Peyer's patch (tissue), 4 donors: ENCODE measurements around the gene STARD3NL. TPM values are rescaled to one million over a fixed set of nuclear protein-coding genes. Genes with fewer than 3 reads are reported as not detected.
A peak's percentile ranks its signal among the peaks of the same experiment; 100 is the strongest.
"Not testable (repeated sequence)": the region's sequence is repeated elsewhere in the genome, so short reads cannot be mapped to it uniquely, and the experiment has no call there.

Source experiments
- DNase-seq, 3 donors: peaks; one replicate each; pipeline ENCODE4 v3.0.0-alpha.2; 2017 to 2019
- H3K27ac ChIP-seq, 4 donors: fragments of 200-600 bp; sonication (generic); one replicate each; pipeline ENCODE4 v1.5.1; 2016 to 2019
- H3K27me3 ChIP-seq, 2 donors: fragments of 200-600 bp; sonication (generic); one replicate each; pipeline ENCODE4 v1.5.1; 2019
- H3K36me3 ChIP-seq, 3 donors: fragments of 200-600 bp; sonication (generic); one replicate each; pipeline ENCODE4 v1.5.1; 2016 to 2019
- H3K4me1 ChIP-seq, 4 donors: fragments of 200-600 bp; sonication (generic); one replicate each; pipeline ENCODE4 v1.5.1; 2016 to 2019
- H3K4me3 ChIP-seq, 4 donors: fragments of 200-600 bp; sonication (generic); 1 replicate in 3 of 4; 2 replicates in 1 of 4; pipeline ENCODE4 v1.5.1; 2016 to 2019; ENCODE audit warnings: mild to moderate bottlenecking in 1 of 4
- H3K9me3 ChIP-seq, 4 donors: fragments of 200-600 bp; sonication (generic); one replicate each; pipeline ENCODE4 v1.5.1; 2016 to 2019; ENCODE audit warnings: mild to moderate bottlenecking in 1 of 4
- POLR2A ChIP-seq, 2 donors: fragments of 450-650 bp; IDR thresholded peaks; one replicate each; pipeline ENCODE4 v1.5.1; 2017; ENCODE audit warnings: antibody characterized with exemption in 2 of 2, mild to moderate bottlenecking in 2 of 2, moderate library complexity in 2 of 2
- total RNA-seq, 4 donors: library from RNA; depleted of rRNA; stranded (reverse); fragments of >200 nt; gene quantifications; one replicate each; pipeline ENCODE4 v1.1.0, GENCODE V29; 2016
- TF ChIP-seq, protein P1 (sequence below), 6 experiments: fragments of 450-650 bp in 4 of 6; fragments of 200-600 bp in 2 of 6; sonication (generic) in 1 of 6; IDR thresholded peaks; one replicate each; pipeline ENCODE4 v1.5.1; 2017 to 2019; ENCODE audit warnings: antibody characterized with exemption in 6 of 6, mild to moderate bottlenecking in 3 of 6, moderate library complexity in 1 of 6

The STARD3NL gene
- total RNA-seq, 4 donors from 2014 or later: 18.9 to 47.1 (median 23.2) TPM

- Histone ChIP-seq H3K4me3 (no peak overlapping the region), H3K36me3 (no peaks in the 10 kb centered on the region), H3K4me1 (peaks cover 0 to 5% (median 0%) of the 10 kb centered on the region in 4 donors), H3K27ac (no peak overlapping the region), H3K9me3 (no peaks in the 10 kb centered on the region), H3K27me3 (no peaks in the 10 kb centered on the region)
- no peak for DNase-seq
- TF ChIP-seq, protein P1, sequence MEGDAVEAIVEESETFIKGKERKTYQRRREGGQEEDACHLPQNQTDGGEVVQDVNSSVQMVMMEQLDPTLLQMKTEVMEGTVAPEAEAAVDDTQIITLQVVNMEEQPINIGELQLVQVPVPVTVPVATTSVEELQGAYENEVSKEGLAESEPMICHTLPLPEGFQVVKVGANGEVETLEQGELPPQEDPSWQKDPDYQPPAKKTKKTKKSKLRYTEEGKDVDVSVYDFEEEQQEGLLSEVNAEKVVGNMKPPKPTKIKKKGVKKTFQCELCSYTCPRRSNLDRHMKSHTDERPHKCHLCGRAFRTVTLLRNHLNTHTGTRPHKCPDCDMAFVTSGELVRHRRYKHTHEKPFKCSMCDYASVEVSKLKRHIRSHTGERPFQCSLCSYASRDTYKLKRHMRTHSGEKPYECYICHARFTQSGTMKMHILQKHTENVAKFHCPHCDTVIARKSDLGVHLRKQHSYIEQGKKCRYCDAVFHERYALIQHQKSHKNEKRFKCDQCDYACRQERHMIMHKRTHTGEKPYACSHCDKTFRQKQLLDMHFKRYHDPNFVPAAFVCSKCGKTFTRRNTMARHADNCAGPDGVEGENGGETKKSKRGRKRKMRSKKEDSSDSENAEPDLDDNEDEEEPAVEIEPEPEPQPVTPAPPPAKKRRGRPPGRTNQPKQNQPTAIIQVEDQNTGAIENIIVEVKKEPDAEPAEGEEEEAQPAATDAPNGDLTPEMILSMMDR (IDR thresholded peaks at IDR 0.05): no peak
- no peak for TF ChIP-seq POLR2A (IDR thresholded peaks at IDR 0.05)
Observed at GRCh38 chr7:38162036-38162435, 16.0 kb upstream of the STARD3NL start.

DNA sequence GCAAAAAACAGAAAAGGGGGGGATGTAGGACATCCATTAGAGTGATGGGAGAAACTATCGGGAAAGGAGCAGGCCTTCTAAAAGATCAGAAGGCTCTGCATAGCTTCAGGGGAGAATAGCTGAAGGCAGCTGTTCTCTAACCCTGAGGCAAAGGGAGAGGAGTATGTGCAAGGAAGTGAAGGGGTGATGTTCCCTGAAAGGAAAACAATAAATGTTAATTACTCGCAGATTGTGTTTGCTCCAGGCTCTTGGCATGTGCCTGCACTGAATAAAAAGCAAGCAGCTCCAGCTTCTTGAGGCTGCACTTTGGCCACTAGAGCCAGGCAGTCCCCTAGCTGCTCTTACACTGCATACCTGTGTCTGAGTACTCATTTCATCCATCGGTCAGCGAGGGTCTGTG lies 14.4 kb upstream of the STARD3NL start:
- TF ChIP-seq, protein P1 (IDR thresholded peaks at IDR 0.05): no peak
- TF ChIP-seq POLR2A (IDR thresholded peaks at IDR 0.05): no peak
- no peak for DNase-seq
- Histone ChIP-seq H3K9me3 (no peaks in the 10 kb centered on the region), H3K4me1 (peaks cover 0 to 5% (median 0%) of the 10 kb centered on the region in 4 donors), H3K27me3 (no peaks in the 10 kb centered on the region), H3K36me3 (no peaks in the 10 kb centered on the region), H3K4me3 (no peak overlapping the region), H3K27ac (no peak overlapping the region)

- Histone ChIP-seq H3K36me3 (no peaks in the 10 kb centered on the region), H3K27me3 (no peaks in the 10 kb centered on the region), H3K9me3 (no peaks in the 10 kb centered on the region), H3K4me3 (no peak overlapping the region), H3K4me1 (no peaks in the 10 kb centered on the region), H3K27ac (no peak overlapping the region)
- TF ChIP-seq, protein P1 (IDR thresholded peaks at IDR 0.05): no peak
- TF ChIP-seq POLR2A (IDR thresholded peaks at IDR 0.05): no peak
- DNase-seq: no peak
Observed at GRCh38 chr7:38168890-38169570, 9.0 kb upstream of the STARD3NL start.

GRCh38 chr7:38169847-38170246 lies 8.2 kb upstream of the STARD3NL start:
- H3K9me3 ChIP-seq: no peaks in the 10 kb centered on the region
- no peak for TF ChIP-seq POLR2A (IDR thresholded peaks at IDR 0.05)
- TF ChIP-seq, protein P1 (IDR thresholded peaks at IDR 0.05): no peak
- no peaks in the 10 kb centered on the region for H3K36me3 ChIP-seq
- no peaks in the 10 kb centered on the region for H3K4me1 ChIP-seq
- no peaks in the 10 kb centered on the region for H3K27me3 ChIP-seq
- no peak overlapping the region for H3K4me3 ChIP-seq
- DNase-seq: peak in 2 of 3 donors; percentile 18 to 52
- peak overlapping the region in 1 of 4 donors; percentile 11 for H3K27ac ChIP-seq

GRCh38 chr7:38171623-38172391 lies 6.2 kb upstream of the STARD3NL start:
- H3K27me3 ChIP-seq: no peaks in the 10 kb centered on the region
- no peaks in the 10 kb centered on the region for H3K4me1 ChIP-seq
- TF ChIP-seq, protein P1 (IDR thresholded peaks at IDR 0.05): no peak
- TF ChIP-seq POLR2A (IDR thresholded peaks at IDR 0.05): no peak
- H3K36me3 ChIP-seq: no peaks in the 10 kb centered on the region
- no peak overlapping the region for H3K27ac ChIP-seq
- no peaks in the 10 kb centered on the region for H3K9me3 ChIP-seq
- DNase-seq: no peak
- H3K4me3 ChIP-seq: no peak overlapping the region

GRCh38 chr7:38175547-38175946 lies 2.5 kb upstream of the STARD3NL start:
- not testable (repeated sequence) for H3K9me3 ChIP-seq

More at GRCh38 chr7:38175547-38175946, 2.5 kb upstream of the STARD3NL start:
- H3K36me3 ChIP-seq, H3K27ac ChIP-seq, H3K4me3 ChIP-seq, H3K27me3 ChIP-seq, DNase-seq: not testable (repeated sequence)
- H3K4me1 ChIP-seq: peaks cover 0 to 12% (median 2%) of the 10 kb centered on the region in 4 donors
